GM12878 (cell line): ENCODE results near the gene FAP. TPM values are rescaled to one million over a fixed set of nuclear protein-coding genes. Genes with fewer than 3 reads are reported as not detected.

Experiments
- ATAC-seq: fragments of 200-7000 bp; cut with Tn5 transposase; 3 replicates; pipeline ENCODE4 v1.9.1; 2020; ENCODE audit warnings: mild to moderate bottlenecking, moderate library complexity
- BruUV-seq: library from RNA; stranded (reverse); fragments of 400-500 nt; replicated peaks from 2 replicates; lab custom pipeline; 2021; lab: Mats Ljungman, UMichigan
- CTCF ChIA-PET: fragments of 300-600 bp; sonication (Branson Sonifier 250); formaldehyde crosslinking; extraction: SDS; loops from one replicate; lab custom pipeline; 2021; ENCODE audit warnings: inconsistent platforms; lab: Yijun Ruan, JAX
- POLR2A ChIA-PET: fragments of 350-600 bp; formaldehyde crosslinking; extraction: SDS; loops from one replicate; lab custom pipeline; 2021; ENCODE audit warnings: inconsistent platforms; lab: Charles Lee
- RAD21 ChIA-PET: fragments of 300-600 bp; sonication (Branson Sonifier 250); formaldehyde crosslinking; loops from one replicate; lab custom pipeline; 2023; ENCODE audit warnings: antibody characterized with exemption; ENCODE audit not compliant: unreplicated experiment; lab: Charles Lee
- SMC1A ChIA-PET: fragments of 300-600 bp; sonication (Branson Sonifier 250); formaldehyde crosslinking; loops from one replicate; lab custom pipeline; 2023; ENCODE audit not compliant: unreplicated experiment, uncharacterized antibody; lab: Charles Lee
- DNase-seq: peaks from one replicate; pipeline ENCODE4 v3.0.0-alpha.2; 2011; ENCODE audit warnings: low read depth, low spot score
- FAIRE-seq: peaks from 3 replicates; lab custom pipeline; 2011; peaks lifted over from hg19 to GRCh38; lab: Jason Lieb, UNC
- H2AFZ ChIP-seq: 2 replicates; pipeline ENCODE4 v1.6.0; 2011; ENCODE audit warnings: low read depth, low read length, control low read depth; ENCODE audit not compliant: control insufficient read depth
- H3K27ac ChIP-seq: 2 replicates; pipeline ENCODE4 v1.5.1; 2011; ENCODE audit warnings: control low read depth; ENCODE audit not compliant: control insufficient read depth, insufficient read depth
- H3K27me3 ChIP-seq, 2 experiments: replicated peaks in 1 of 2; 2 replicates each; pipeline versions ENCODE4 v1.6.0 to v1.6.1; 2011; ENCODE audit warnings: low read length in 1 of 2; ENCODE audit not compliant: control insufficient read depth in 2 of 2, insufficient read depth in 2 of 2
- H3K36me3 ChIP-seq, 2 experiments: 2 replicates each; pipeline ENCODE4 v1.5.1; 2011; ENCODE audit warnings: low read length in 1 of 2; ENCODE audit not compliant: control insufficient read depth in 2 of 2, insufficient read depth in 2 of 2
- H3K4me1 ChIP-seq: 2 replicates; pipeline ENCODE4 v1.6.1; 2011; ENCODE audit warnings: mild to moderate bottlenecking, low read length, moderate library complexity, mixed read lengths; ENCODE audit not compliant: control insufficient read depth, insufficient read depth
- H3K4me2 ChIP-seq: 2 replicates; pipeline ENCODE4 v1.6.0; 2011; ENCODE audit warnings: control low read depth; ENCODE audit not compliant: control insufficient read depth, insufficient read depth
- H3K4me3 ChIP-seq: fragments of 200-600 bp; sonication (generic); 2 replicates; pipeline ENCODE4 v1.5.1; 2016
- H3K79me2 ChIP-seq: 2 replicates; pipeline ENCODE4 v1.6.0; 2011; ENCODE audit warnings: low read length; ENCODE audit not compliant: control insufficient read depth, insufficient read depth
- H3K9ac ChIP-seq: 2 replicates; pipeline ENCODE4 v1.8.0; 2011; ENCODE audit warnings: low read length, control low read depth, mixed read lengths; ENCODE audit not compliant: control insufficient read depth, insufficient read depth
- H3K9me3 ChIP-seq: replicated peaks from 3 replicates; pipeline ENCODE4 v1.5.1; 2011; ENCODE audit warnings: mild to moderate bottlenecking, low read length; ENCODE audit not compliant: control insufficient read depth, insufficient read depth
- H4K20me1 ChIP-seq: 2 replicates; pipeline ENCODE4 v1.6.0; 2011; ENCODE audit not compliant: control insufficient read depth, insufficient read depth
- ASH2L ChIP-seq: fragments of 300-600, 200-600 bp; sonication (generic); IDR thresholded peaks from 2 replicates; pipeline ENCODE4 v1.6.1; 2017; ENCODE audit warnings: low read depth, mild to moderate bottlenecking, borderline replicate concordance
- BACH1 ChIP-seq: fragments of 450-650 bp; IDR thresholded peaks from 2 replicates; pipeline ENCODE4 v1.6.1; 2017; ENCODE audit warnings: mild to moderate bottlenecking, borderline replicate concordance
- BRCA1 ChIP-seq: IDR thresholded peaks from 2 replicates; pipeline ENCODE4 v1.6.1; 2011; ENCODE audit warnings: low read depth, low read length, improper control_type of control experiment
- CBX5 ChIP-seq: sonication (generic); IDR thresholded peaks from 2 replicates; pipeline ENCODE4 v1.6.1; 2016; ENCODE audit warnings: low read depth, moderate library complexity, mild to moderate bottlenecking, inconsistent platforms
- CEBPB ChIP-seq, 2 experiments: fragments of 150-350 bp in 1 of 2; IDR thresholded peaks; 2 replicates each; pipeline ENCODE4 v1.6.1; 2012 to 2014; ENCODE audit warnings: low read depth in 2 of 2, low read length in 2 of 2, borderline replicate concordance in 1 of 2, inconsistent platforms in 1 of 2
- CHD1 ChIP-seq: IDR thresholded peaks from 2 replicates; pipeline ENCODE4 v1.6.1; 2012; ENCODE audit warnings: low read depth, low read length, improper control_type of control experiment
- CTCF ChIP-seq, 3 experiments: IDR thresholded peaks in 2 of 3; conservative IDR thresholded peaks in 1 of 3; 2 replicates each; pipeline ENCODE4 v1.5.1; 2011; ENCODE audit warnings: low read depth in 3 of 3, low read length in 3 of 3, mild to moderate bottlenecking in 3 of 3, control low read depth in 2 of 3, moderate library complexity in 2 of 3, inconsistent platforms in 1 of 3, mixed read lengths in 1 of 3; ENCODE audit not compliant: control insufficient read depth in 2 of 3, insufficient read depth in 1 of 3; ENCODE audit errors: extremely low read depth in 1 of 3
- ESRRA ChIP-seq: IDR thresholded peaks from 2 replicates; pipeline ENCODE4 v1.6.1; 2012; ENCODE audit warnings: mild to moderate bottlenecking, low read length, improper control_type of control experiment
- GATAD2B ChIP-seq: fragments of 450-650 bp; conservative IDR thresholded peaks from 2 replicates; pipeline ENCODE4 v1.6.1; 2017; ENCODE audit warnings: low read depth, mild to moderate bottlenecking, moderate library complexity
- KLF5 ChIP-seq: fragments of 450-650 bp; IDR thresholded peaks from 2 replicates; pipeline ENCODE4 v1.6.1; 2014; ENCODE audit warnings: mild to moderate bottlenecking; ENCODE audit not compliant: partially characterized antibody
- MYC ChIP-seq: IDR thresholded peaks from 2 replicates; pipeline ENCODE4 v1.6.1; 2011; ENCODE audit warnings: mild to moderate bottlenecking, low read length, moderate library complexity, inconsistent platforms; ENCODE audit not compliant: insufficient read depth, insufficient replicate concordance, insufficient read length, severe bottlenecking
- NFYA ChIP-seq: IDR thresholded peaks from 2 replicates; pipeline ENCODE4 v1.6.1; 2011; ENCODE audit warnings: low read depth, mild to moderate bottlenecking, low read length, improper control_type of control experiment, borderline replicate concordance
- NR2C1 ChIP-seq: fragments of 450-650 bp; IDR thresholded peaks from 2 replicates; pipeline ENCODE4 v1.6.1; 2017; ENCODE audit warnings: antibody characterized with exemption, mild to moderate bottlenecking, moderate library complexity
- PML ChIP-seq: IDR thresholded peaks from 2 replicates; pipeline ENCODE4 v1.6.1; 2012; ENCODE audit warnings: low read length, inconsistent platforms
- SIN3A ChIP-seq: IDR thresholded peaks from 2 replicates; pipeline ENCODE4 v1.6.1; 2012; ENCODE audit warnings: low read depth, low read length, improper control_type of control experiment
- SPI1 ChIP-seq: IDR thresholded peaks from 2 replicates; pipeline ENCODE4 v1.6.1; 2011; ENCODE audit warnings: low read depth, mild to moderate bottlenecking, low read length, moderate library complexity, borderline replicate concordance; ENCODE audit not compliant: insufficient read depth
- STAT1 ChIP-seq: fragments of 450-650 bp; conservative IDR thresholded peaks from 2 replicates; pipeline ENCODE4 v1.6.1; 2014; ENCODE audit warnings: antibody characterized with exemption, mild to moderate bottlenecking
- YY1 ChIP-seq: IDR thresholded peaks from 2 replicates; pipeline ENCODE4 v1.6.1; 2011; ENCODE audit warnings: low read depth, mild to moderate bottlenecking, low read length
- WGBS: methylation state at CpG from one replicate; pipeline ENCODE4 v1.1.6; 2016; ENCODE audit warnings: low lambda C conversion rate; ENCODE audit not compliant: insufficient replicate concordance, insufficient coverage; ENCODE audit errors: missing lambda C conversion rate; 5-methylcytosine and 5-hydroxymethylcytosine counted together
- in situ Hi-C: fragments of 300-500 bp; cut with MboI; formaldehyde crosslinking; loops from 9 replicates; pipeline ENCODE4 v1.14.3; 2018; ENCODE audit warnings: mixed read lengths
- intact Hi-C: fragments of 100-400 bp; cut with micrococcal nuclease; formaldehyde crosslinking; loops from one replicate; pipeline ENCODE4 v1.14.2; 2022; ENCODE audit not compliant: unreplicated experiment
- polyA plus RNA-seq, 11 experiments: library from polyadenylated mRNA; depleted of rRNA in 4 of 11; unstranded in 6 of 11; stranded (reverse) in 5 of 11; fragments of >200 nt; fragmentation: Nextera tagmentation in 4 of 11; fragmentation: Illumina TruSeq in 1 of 11; extraction: Ambion mirVana in 4 of 11; extraction: Trizol in 1 of 11; gene quantifications; 1 replicate in 1 of 11; 2 replicates in 10 of 11; pipeline versions ENCODE4 v1.2.1 to v1.2.3, GENCODE V29; 2011 to 2016; ENCODE audit warnings: inconsistent platforms in 2 of 11, missing spikeins in 2 of 11, low read depth in 1 of 11
- total RNA-seq, 4 experiments: library from RNA; depleted of rRNA in 3 of 4; stranded (reverse); fragments of >200 nt in 3 of 4; fragmentation: Illumina TruSeq in 1 of 4; extraction: Trizol in 1 of 4; gene quantifications; 2 replicates each; pipeline versions ENCODE4 v1.2.1 to v1.2.3, GENCODE V29; 2013 to 2021
- TF ChIP-seq, protein P1 (sequence below): fragments of 450-650 bp; IDR thresholded peaks from 2 replicates; pipeline ENCODE4 v1.6.1; 2018; ENCODE audit warnings: borderline replicate concordance, mild to moderate bottlenecking; ENCODE audit not compliant: partially characterized antibody
- TF ChIP-seq, protein P2 (sequence below): fragments of 450-650 bp; IDR thresholded peaks from 2 replicates; pipeline ENCODE4 v1.6.1; 2017; ENCODE audit warnings: mild to moderate bottlenecking

FAP gene
- total and polyA plus RNA-seq, 10 of the 15 experiments (the other 5 are each of a cell fraction or from before 2014, with no cell fraction given), result 0.16 TPM; not detected in 9

DNA sequence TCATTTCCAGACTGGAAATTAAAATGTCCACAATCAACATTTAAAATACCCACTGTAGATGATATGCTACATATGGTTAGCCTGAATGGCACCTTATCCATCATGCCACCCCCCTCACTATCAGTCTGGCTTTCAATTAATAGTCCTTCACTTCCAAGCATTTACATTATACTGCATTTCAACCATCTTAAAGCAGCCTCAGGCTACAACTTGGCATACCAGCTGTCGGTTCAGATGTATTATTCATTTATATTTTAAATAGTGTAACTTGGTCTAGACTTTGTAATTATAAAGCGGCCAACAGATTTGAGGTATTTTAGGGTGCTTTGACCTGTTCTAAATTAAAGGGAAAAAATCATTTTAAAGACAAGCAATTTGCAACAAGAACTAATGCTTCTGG lies 93.8 kb downstream of the FAP start:
- Histone ChIP-seq H3K27me3 (no peaks in the 10 kb centered on the region), H4K20me1 (no peaks in the 10 kb centered on the region), H3K27ac (no peak overlapping the region), H3K36me3 (no peaks in the 10 kb centered on the region), H3K4me1 (no peaks in the 10 kb centered on the region), H3K9me3 (no peaks in the 10 kb centered on the region), H3K4me3 (no peak overlapping the region), H3K79me2 (no peaks in the 10 kb centered on the region), H3K9ac (no peak overlapping the region), H3K4me2 (no peak overlapping the region), H2AFZ (no peak overlapping the region)
- ATAC-seq, result no peak
- RAD21 ChIA-PET, result interaction anchor here (0.9 kb wide), 1 partner anchor 24 kb away, joined by 3 read pairs; no protein-coding TSS in a partner anchor
- SMC1A ChIA-PET, result interaction anchor here (0.6 to 1.3 kb wide), 3 partner anchors 10 to 70 kb away, joined by 3 to 4 read pairs (median 3); no protein-coding TSS in a partner anchor
- CTCF ChIA-PET, result interaction anchor here (1.2 to 5.7 kb wide), 3 partner anchors 23 to 185 kb away, joined by 3 to 26 read pairs (median 7); no protein-coding TSS in a partner anchor
- intact Hi-C loops (no loop called here), in situ Hi-C loops (no loop called here)
- no peak for DNase-seq
- no peak for FAIRE-seq
- no TSS peak for BruUV-seq
- POLR2A ChIA-PET, result no interaction called here
- WGBS, result 15% methylated on average over 2 of the region's 2 CpGs
- TF ChIP-seq STAT1 (no peak), GATAD2B (no peak), NR2C1 (no peak), BACH1 (no peak), MYC (no peak), CEBPB (IDR thresholded peaks at IDR 0.05; ENCODE audit: borderline replicate concordance in 1 of 2, low read depth in 2 of 2, low read length in 2 of 2) (no peak), BRCA1 (no peak), PML (no peak), CHD1 (no peak), SIN3A (no peak), YY1 (no peak), CTCF (IDR thresholded peaks at IDR 0.05 in 2 of 3, conservative IDR thresholded peaks at IDR 0.05 in 1 of 3; ENCODE audit: control insufficient read depth in 2 of 3, extremely low read depth in 1 of 3, insufficient read depth in 1 of 3, low read depth in 3 of 3, low read length in 3 of 3) (no peak), ASH2L (no peak), ESRRA (no peak), KLF5 (no peak), SPI1 (no peak), NFYA (no peak), CBX5 (no peak)
- TF ChIP-seq, protein P1, sequence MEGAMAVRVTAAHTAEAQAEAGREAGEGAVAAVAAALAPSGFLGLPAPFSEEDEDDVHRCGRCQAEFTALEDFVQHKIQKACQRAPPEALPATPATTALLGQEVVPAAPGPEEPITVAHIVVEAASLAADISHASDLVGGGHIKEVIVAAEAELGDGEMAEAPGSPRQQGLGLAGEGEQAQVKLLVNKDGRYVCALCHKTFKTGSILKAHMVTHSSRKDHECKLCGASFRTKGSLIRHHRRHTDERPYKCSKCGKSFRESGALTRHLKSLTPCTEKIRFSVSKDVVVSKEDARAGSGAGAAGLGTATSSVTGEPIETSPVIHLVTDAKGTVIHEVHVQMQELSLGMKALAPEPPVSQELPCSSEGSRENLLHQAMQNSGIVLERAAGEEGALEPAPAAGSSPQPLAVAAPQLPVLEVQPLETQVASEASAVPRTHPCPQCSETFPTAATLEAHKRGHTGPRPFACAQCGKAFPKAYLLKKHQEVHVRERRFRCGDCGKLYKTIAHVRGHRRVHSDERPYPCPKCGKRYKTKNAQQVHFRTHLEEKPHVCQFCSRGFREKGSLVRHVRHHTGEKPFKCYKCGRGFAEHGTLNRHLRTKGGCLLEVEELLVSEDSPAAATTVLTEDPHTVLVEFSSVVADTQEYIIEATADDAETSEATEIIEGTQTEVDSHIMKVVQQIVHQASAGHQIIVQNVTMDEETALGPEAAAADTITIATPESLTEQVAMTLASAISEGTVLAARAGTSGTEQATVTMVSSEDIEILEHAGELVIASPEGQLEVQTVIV, result no peak
- TF ChIP-seq, protein P2, sequence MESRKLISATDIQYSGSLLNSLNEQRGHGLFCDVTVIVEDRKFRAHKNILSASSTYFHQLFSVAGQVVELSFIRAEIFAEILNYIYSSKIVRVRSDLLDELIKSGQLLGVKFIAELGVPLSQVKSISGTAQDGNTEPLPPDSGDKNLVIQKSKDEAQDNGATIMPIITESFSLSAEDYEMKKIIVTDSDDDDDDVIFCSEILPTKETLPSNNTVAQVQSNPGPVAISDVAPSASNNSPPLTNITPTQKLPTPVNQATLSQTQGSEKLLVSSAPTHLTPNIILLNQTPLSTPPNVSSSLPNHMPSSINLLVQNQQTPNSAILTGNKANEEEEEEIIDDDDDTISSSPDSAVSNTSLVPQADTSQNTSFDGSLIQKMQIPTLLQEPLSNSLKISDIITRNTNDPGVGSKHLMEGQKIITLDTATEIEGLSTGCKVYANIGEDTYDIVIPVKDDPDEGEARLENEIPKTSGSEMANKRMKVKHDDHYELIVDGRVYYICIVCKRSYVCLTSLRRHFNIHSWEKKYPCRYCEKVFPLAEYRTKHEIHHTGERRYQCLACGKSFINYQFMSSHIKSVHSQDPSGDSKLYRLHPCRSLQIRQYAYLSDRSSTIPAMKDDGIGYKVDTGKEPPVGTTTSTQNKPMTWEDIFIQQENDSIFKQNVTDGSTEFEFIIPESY, result no peak
- TF ChIP-seq, all 136 proteins: peak for 0
